Muscle layer of duodenum (tissue), 2 donors: ENCODE results near the gene MAP2K5.

Experiments used
- H3K27ac ChIP-seq: one replicate; pipeline ENCODE4 v1.7.0; 2013; ENCODE audit warnings: mild to moderate bottlenecking, low read length
- H3K27me3 ChIP-seq: one replicate; pipeline ENCODE4 v1.7.0; 2013; ENCODE audit warnings: low read depth, mild to moderate bottlenecking, control low read depth, low read length
- H3K36me3 ChIP-seq, 2 donors: one replicate each; pipeline ENCODE4 v1.7.0; 2013; ENCODE audit warnings: low read length in 2 of 2, control low read depth in 1 of 2, mild to moderate bottlenecking in 1 of 2; ENCODE audit not compliant: insufficient read depth in 2 of 2, control insufficient read depth in 1 of 2
- H3K4me1 ChIP-seq, 2 donors: one replicate each; pipeline ENCODE4 v1.7.0; 2013; ENCODE audit warnings: low read length in 2 of 2, mild to moderate bottlenecking in 2 of 2, control low read depth in 1 of 2, moderate library complexity in 1 of 2; ENCODE audit not compliant: insufficient read depth in 2 of 2, control insufficient read depth in 1 of 2
- H3K4me3 ChIP-seq, 2 donors: one replicate each; pipeline ENCODE4 v1.7.0; 2013; ENCODE audit warnings: low read length in 2 of 2, low read depth in 1 of 2, mild to moderate bottlenecking in 1 of 2
- H3K9me3 ChIP-seq, 2 donors: one replicate each; pipeline ENCODE4 v1.7.0; 2013; ENCODE audit warnings: low read length in 2 of 2, control low read depth in 1 of 2, mild to moderate bottlenecking in 1 of 2; ENCODE audit not compliant: control insufficient read depth in 1 of 2
- donor health status: healthy.

Gene MAP2K5

DNA sequence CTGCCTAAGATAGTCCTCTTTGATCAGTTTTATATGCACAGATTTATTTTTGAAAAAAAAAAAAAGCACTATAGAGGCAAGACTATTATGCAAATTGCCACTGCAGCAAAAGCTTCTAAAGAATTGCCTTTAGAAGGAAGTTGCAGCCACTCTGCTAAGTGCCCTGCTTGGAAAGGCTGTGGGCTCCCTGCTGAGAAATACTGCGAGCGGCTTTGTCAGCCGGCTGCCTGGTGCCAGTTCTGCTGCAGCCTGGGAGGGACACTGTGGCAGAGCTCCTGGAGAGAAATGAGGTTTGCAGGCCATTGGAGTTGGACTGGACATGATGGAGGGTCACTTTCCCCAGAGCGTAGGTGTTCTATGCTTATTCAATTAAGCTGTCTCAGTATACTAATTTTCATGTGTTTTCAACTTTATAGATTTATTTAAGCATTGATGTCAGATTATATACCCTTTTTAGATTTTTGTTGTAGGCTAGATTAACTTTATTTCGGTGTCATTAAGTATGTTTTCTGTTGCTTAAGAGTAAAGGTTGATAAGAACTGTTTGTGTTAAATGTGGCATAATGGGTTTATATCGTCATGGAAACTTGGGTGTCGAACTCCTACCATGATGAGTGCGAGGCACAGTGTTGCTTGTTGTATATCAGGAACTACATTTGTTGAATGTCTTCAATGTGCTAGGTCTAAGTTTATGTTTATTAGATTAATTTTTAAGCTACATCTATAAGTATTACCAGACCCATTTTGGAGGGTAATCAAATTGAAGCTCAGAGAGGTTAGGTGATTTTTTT lies 6.6 kb downstream of the MAP2K5 start:
- Histone ChIP-seq H3K9me3 (no peaks in the 10 kb centered on the region), H3K4me1 (peaks cover 2 to 25% of the 10 kb centered on the region in 2 donors), H3K36me3 (peaks cover 7 to 9% of the 10 kb centered on the region in 2 donors), H3K27ac (peak overlapping the region; percentile 1), H3K27me3 (no peaks in the 10 kb centered on the region), H3K4me3 (no peak overlapping the region)

- no peaks in the 10 kb centered on the region for H3K27me3 ChIP-seq
- no peaks in the 10 kb centered on the region for H3K9me3 ChIP-seq
- H3K27ac ChIP-seq = peak overlapping the region; percentile 1
- H3K36me3 ChIP-seq = peaks cover 7 to 9% of the 10 kb centered on the region in 2 donors
- peaks cover 0 to 18% of the 10 kb centered on the region in 2 donors for H3K4me1 ChIP-seq
- H3K4me3 ChIP-seq = no peak overlapping the region
These were observed 7.2 kb downstream of the MAP2K5 start for GRCh38 chr15:67549736-67550135.

GRCh38 chr15:67550522-67550921 lies 8.0 kb downstream of the MAP2K5 start:
- peaks cover 7 to 9% of the 10 kb centered on the region in 2 donors for H3K36me3 ChIP-seq
- H3K27ac ChIP-seq = no peak overlapping the region

GRCh38 chr15:67551207-67551743 lies 8.8 kb downstream of the MAP2K5 start:
- peaks cover 5 to 7% of the 10 kb centered on the region in 2 donors for H3K36me3 ChIP-seq
- H3K4me3 ChIP-seq = no peak overlapping the region
- no peaks in the 10 kb centered on the region for H3K27me3 ChIP-seq
- H3K4me1 ChIP-seq = peaks cover 0 to 15% of the 10 kb centered on the region in 2 donors
- no peak overlapping the region for H3K27ac ChIP-seq
- H3K9me3 ChIP-seq = no peaks in the 10 kb centered on the region

More at GRCh38 chr15:67550522-67550921, 8.0 kb downstream of the MAP2K5 start:
- peaks cover 0 to 15% of the 10 kb centered on the region in 2 donors for H3K4me1 ChIP-seq
- H3K4me3 ChIP-seq = no peak overlapping the region
- H3K9me3 ChIP-seq = no peaks in the 10 kb centered on the region
- H3K27me3 ChIP-seq = no peaks in the 10 kb centered on the region

- Histone ChIP-seq H3K27ac (no peak overlapping the region), H3K9me3 (no peaks in the 10 kb centered on the region), H3K27me3 (no peaks in the 10 kb centered on the region), H3K4me1 (no peaks in the 10 kb centered on the region), H3K36me3 (peaks cover 12 to 20% of the 10 kb centered on the region in 2 donors), H3K4me3 (no peak overlapping the region)
These were observed 12.1 kb downstream of the MAP2K5 start for GRCh38 chr15:67554580-67554979.

GRCh38 chr15:67556976-67557570 lies 14.6 kb downstream of the MAP2K5 start:
- no peaks in the 10 kb centered on the region for H3K9me3 ChIP-seq
- no peaks in the 10 kb centered on the region for H3K4me1 ChIP-seq
- H3K27ac ChIP-seq = no peak overlapping the region
- peaks cover 8 to 15% of the 10 kb centered on the region in 2 donors for H3K36me3 ChIP-seq
- no peak overlapping the region for H3K4me3 ChIP-seq
- H3K27me3 ChIP-seq = no peaks in the 10 kb centered on the region

DNA sequence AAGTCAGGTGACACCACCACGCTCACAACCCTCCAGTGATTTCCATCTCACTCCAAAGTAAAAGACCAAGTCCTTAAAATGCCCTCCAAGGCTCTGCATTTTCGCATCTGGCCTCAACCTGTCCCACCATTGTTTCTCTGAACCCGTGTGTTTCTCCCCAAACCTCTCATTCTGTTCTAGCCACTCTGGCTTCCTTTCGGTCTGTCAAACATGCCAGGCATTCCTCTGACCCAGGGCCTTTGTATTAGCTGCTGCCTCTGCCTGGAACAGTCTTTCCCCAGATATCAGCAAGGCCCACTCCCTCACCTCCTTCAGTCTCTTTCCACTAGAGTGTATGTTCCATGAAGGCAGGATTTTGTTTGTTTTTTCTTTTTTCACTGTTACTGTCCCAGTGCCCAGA lies 16.0 kb downstream of the MAP2K5 start:
- Histone ChIP-seq H3K4me1 (no peaks in the 10 kb centered on the region), H3K27ac (no peak overlapping the region), H3K27me3 (no peaks in the 10 kb centered on the region), H3K36me3 (peaks cover 5 to 23% of the 10 kb centered on the region in 2 donors), H3K9me3 (no peaks in the 10 kb centered on the region), H3K4me3 (no peak overlapping the region)

DNA sequence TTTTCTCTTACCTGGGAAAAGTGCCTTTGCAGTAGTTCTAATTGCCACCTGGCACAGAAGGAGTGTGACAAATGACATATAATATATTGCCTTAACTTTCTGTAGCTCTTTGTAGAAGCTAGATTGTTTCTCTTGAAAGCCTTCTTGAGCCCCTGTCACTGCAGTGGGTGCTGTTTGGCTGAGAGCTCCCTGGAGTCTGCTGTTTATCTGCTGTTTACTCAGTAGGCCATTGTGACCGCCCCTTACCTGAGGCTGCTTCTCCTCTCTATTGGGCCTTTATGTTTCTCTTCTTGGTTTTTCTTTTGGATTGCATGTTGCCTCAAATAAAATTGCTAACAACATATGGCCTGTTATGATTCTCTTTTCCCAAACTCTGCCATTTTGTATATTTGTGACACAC lies 16.7 kb downstream of the MAP2K5 start:
- Histone ChIP-seq H3K36me3 (peaks cover 5 to 24% of the 10 kb centered on the region in 2 donors), H3K27me3 (no peaks in the 10 kb centered on the region), H3K4me1 (no peaks in the 10 kb centered on the region), H3K4me3 (no peak overlapping the region), H3K27ac (no peak overlapping the region), H3K9me3 (no peaks in the 10 kb centered on the region)

DNA sequence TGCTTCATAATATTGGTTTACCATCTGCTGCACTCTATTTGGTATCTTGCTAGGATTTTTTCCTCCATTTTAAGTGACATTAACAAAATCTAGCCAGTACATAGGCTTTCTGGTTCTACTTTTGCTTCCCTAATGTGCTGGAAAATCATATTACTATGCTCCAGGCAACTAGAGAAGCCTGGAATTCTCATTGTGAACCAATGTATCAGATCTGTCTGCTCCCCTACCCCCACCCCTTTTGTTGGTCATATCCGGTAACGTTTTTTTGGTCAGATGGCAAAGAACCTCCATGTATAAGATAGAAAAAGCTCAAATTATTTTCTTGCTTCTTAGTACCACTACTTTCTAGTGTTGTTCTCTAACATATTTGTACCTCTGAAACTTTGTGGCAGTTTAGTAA lies 17.1 kb downstream of the MAP2K5 start:
- H3K27me3 ChIP-seq = no peaks in the 10 kb centered on the region
- H3K9me3 ChIP-seq = no peaks in the 10 kb centered on the region
- no peaks in the 10 kb centered on the region for H3K4me1 ChIP-seq
- H3K27ac ChIP-seq = no peak overlapping the region
- H3K4me3 ChIP-seq = no peak overlapping the region
- H3K36me3 ChIP-seq = peaks cover 5 to 24% of the 10 kb centered on the region in 2 donors

DNA sequence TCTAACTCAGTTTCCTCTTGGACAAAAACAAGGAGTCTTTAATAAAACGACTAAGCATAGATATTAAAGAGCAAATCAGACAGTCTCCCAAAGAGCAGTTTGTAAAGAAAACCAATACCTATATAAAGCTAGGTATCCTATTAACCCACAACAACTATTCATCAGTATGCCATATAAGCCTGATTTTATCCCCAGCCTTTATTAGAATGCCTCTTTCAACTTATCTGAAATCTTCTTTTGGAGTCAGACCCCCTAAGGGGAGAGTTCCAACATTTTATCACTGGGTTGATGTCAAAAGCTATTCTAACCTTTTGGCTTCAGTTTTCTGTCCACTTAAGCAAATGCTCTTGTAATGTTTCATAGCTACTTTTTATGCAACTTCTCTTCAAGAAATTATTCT lies 17.8 kb downstream of the MAP2K5 start:
- Histone ChIP-seq H3K4me3 (no peak overlapping the region), H3K36me3 (peaks cover 5 to 24% of the 10 kb centered on the region in 2 donors), H3K27ac (no peak overlapping the region), H3K9me3 (no peaks in the 10 kb centered on the region), H3K27me3 (no peaks in the 10 kb centered on the region), H3K4me1 (no peaks in the 10 kb centered on the region)

DNA sequence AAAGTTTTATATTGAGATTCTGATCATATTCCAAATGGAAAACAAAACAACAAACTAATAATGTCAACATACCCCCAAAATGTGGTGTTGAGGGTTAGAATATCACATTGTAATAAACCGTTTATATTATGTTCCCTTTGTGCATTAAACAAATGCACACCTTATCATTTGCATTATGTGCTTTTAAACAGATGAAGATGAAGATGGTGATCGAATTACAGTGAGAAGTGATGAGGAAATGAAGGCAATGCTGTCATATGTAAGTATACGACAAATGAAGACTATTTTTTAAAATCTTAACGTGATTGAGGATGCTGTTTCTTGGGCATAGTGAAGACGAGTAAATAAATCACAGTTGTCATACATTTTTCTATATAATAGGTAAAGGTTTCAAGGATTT lies 20.6 kb downstream of the MAP2K5 start:
- no peak overlapping the region for H3K27ac ChIP-seq
- H3K9me3 ChIP-seq = no peaks in the 10 kb centered on the region
- H3K4me1 ChIP-seq = no peaks in the 10 kb centered on the region
- no peak overlapping the region for H3K4me3 ChIP-seq
- H3K36me3 ChIP-seq = peaks cover 5 to 21% of the 10 kb centered on the region in 2 donors
- H3K27me3 ChIP-seq = no peaks in the 10 kb centered on the region
